ENCODE data around the gene NOVA2. TPM values are rescaled to one million over a fixed set of nuclear protein-coding genes. Genes with fewer than 3 reads are reported as not detected.

NOVA2 gene
- total RNA-seq, 1 donor from 2014 or later: 0.67 TPM

- Mint-ChIP-seq H3K4me3 (no peak overlapping the region), H3K4me1 (peaks cover 1% of the 10 kb centered on the region), H3K27me3 (ENCODE audit: low read depth) (peaks cover 74% of the 10 kb centered on the region)
These were observed 15.3 kb downstream of the NOVA2 start for GRCh38 chr19:45958320-45958719.

GRCh38 chr19:45955905-45956608 lies 17.6 kb downstream of the NOVA2 start:
- no peaks in the 10 kb centered on the region for H3K9me3 Mint-ChIP-seq
- H3K27me3 Mint-ChIP-seq (ENCODE audit: low read depth): peaks cover 64% of the 10 kb centered on the region
- H3K27ac Mint-ChIP-seq: no peak overlapping the region
- no peak overlapping the region for H3K4me3 Mint-ChIP-seq
- peaks cover 4% of the 10 kb centered on the region for H3K4me1 Mint-ChIP-seq
- DNase-seq (ENCODE audit: low spot score in 2 of 2, unreplicated experiment in 2 of 2): no peak
- no peaks in the 10 kb centered on the region for H3K36me3 Mint-ChIP-seq
- TF ChIP-seq CTCF (IDR thresholded peaks at IDR 0.05; ENCODE audit: unreplicated experiment): no peak

More at GRCh38 chr19:45958320-45958719, 15.3 kb downstream of the NOVA2 start:
- no peak for TF ChIP-seq CTCF (IDR thresholded peaks at IDR 0.05; ENCODE audit: unreplicated experiment)
- Mint-ChIP-seq H3K9me3 (no peaks in the 10 kb centered on the region), H3K27ac (no peak overlapping the region), H3K36me3 (no peaks in the 10 kb centered on the region)
- DNase-seq (ENCODE audit: low spot score in 2 of 2, unreplicated experiment in 2 of 2): no peak

GRCh38 chr19:45954156-45954555 lies 19.5 kb downstream of the NOVA2 start:
- Mint-ChIP-seq H3K36me3 (no peaks in the 10 kb centered on the region), H3K4me1 (peaks cover 3% of the 10 kb centered on the region), H3K27me3 (ENCODE audit: low read depth) (peaks cover 51% of the 10 kb centered on the region), H3K4me3 (no peak overlapping the region), H3K9me3 (no peaks in the 10 kb centered on the region), H3K27ac (no peak overlapping the region)
- no peak for DNase-seq (ENCODE audit: low spot score in 2 of 2, unreplicated experiment in 2 of 2)
- TF ChIP-seq CTCF (IDR thresholded peaks at IDR 0.05; ENCODE audit: unreplicated experiment): no peak

- H3K4me1 Mint-ChIP-seq: peaks cover 3% of the 10 kb centered on the region
- H3K4me3 Mint-ChIP-seq: no peak overlapping the region
- H3K36me3 Mint-ChIP-seq: no peaks in the 10 kb centered on the region
- H3K27ac Mint-ChIP-seq: no peak overlapping the region
- H3K27me3 Mint-ChIP-seq (ENCODE audit: low read depth): peaks cover 50% of the 10 kb centered on the region
- no peak for TF ChIP-seq CTCF (IDR thresholded peaks at IDR 0.05; ENCODE audit: unreplicated experiment)
- DNase-seq (ENCODE audit: low spot score in 2 of 2, unreplicated experiment in 2 of 2): no peak
- H3K9me3 Mint-ChIP-seq: no peaks in the 10 kb centered on the region
These were observed 20.0 kb downstream of the NOVA2 start for GRCh38 chr19:45953676-45954075.

GRCh38 chr19:45952686-45953505 lies 20.8 kb downstream of the NOVA2 start:
- peaks cover 3% of the 10 kb centered on the region for H3K4me1 Mint-ChIP-seq
- no peaks in the 10 kb centered on the region for H3K36me3 Mint-ChIP-seq
- no peak for TF ChIP-seq CTCF (IDR thresholded peaks at IDR 0.05; ENCODE audit: unreplicated experiment)
- H3K4me3 Mint-ChIP-seq: peak overlapping the region; percentile 24
- DNase-seq (ENCODE audit: low spot score in 2 of 2, unreplicated experiment in 2 of 2): peak; percentile 66 to 86
- H3K9me3 Mint-ChIP-seq: no peaks in the 10 kb centered on the region
- peaks cover 45% of the 10 kb centered on the region for H3K27me3 Mint-ChIP-seq (ENCODE audit: low read depth)
- no peak overlapping the region for H3K27ac Mint-ChIP-seq

Measured in mesothelial cell of epicardium (in vitro differentiated cells).